ENCODE data around the gene HNRNPH2.

The HNRNPH2 gene

DNA sequence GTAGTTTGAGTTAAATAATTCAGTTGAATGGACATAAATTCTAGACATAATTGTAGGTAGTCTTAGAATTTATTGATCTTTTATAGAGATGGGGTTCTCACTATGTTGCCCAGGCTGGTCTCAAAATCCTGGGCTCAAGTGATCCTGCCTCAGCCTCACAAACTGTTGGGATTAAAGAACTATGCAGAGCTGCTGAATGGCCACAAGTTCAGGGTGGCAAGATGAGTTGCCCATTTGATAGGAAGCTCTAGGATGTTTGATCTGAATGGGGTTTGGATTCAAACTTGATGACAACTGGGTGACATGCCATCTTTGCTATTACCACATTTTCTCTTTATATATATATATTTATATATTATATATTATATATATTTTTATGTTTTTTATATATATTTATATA is 13.7 kb upstream of the HNRNPH2 start:
- no peak for DNase-seq (ENCODE audit: low read depth)
- no peak overlapping the region for H3K4me3 ChIP-seq (ENCODE audit: low read depth, low read length)
- TF ChIP-seq, protein P1, sequence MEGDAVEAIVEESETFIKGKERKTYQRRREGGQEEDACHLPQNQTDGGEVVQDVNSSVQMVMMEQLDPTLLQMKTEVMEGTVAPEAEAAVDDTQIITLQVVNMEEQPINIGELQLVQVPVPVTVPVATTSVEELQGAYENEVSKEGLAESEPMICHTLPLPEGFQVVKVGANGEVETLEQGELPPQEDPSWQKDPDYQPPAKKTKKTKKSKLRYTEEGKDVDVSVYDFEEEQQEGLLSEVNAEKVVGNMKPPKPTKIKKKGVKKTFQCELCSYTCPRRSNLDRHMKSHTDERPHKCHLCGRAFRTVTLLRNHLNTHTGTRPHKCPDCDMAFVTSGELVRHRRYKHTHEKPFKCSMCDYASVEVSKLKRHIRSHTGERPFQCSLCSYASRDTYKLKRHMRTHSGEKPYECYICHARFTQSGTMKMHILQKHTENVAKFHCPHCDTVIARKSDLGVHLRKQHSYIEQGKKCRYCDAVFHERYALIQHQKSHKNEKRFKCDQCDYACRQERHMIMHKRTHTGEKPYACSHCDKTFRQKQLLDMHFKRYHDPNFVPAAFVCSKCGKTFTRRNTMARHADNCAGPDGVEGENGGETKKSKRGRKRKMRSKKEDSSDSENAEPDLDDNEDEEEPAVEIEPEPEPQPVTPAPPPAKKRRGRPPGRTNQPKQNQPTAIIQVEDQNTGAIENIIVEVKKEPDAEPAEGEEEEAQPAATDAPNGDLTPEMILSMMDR (conservative IDR thresholded peaks at IDR 0.05; ENCODE audit: low read depth, low read length): no peak

DNA sequence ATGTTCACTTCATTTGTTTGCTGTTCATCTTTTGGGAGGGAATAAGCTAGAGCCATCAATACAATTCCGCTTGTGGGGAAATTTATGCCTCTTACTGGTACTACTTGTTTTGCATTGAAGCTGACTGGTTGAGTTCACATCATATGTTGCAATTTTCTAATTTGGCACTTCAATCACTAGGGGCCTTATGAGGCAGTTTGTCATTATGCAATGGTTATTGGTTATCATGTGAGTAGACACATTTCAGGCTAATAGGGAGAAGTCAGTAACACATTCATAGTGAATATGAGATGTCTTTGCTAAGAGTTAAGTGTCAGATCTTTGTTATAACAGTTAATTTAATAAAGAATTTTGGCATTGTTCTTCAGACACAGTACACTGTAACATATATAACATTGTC is 12.2 kb upstream of the HNRNPH2 start:
- peak; percentile 48 for DNase-seq (ENCODE audit: low read depth)
- TF ChIP-seq, protein P1 (conservative IDR thresholded peaks at IDR 0.05; ENCODE audit: low read depth, low read length): no peak
- no peak overlapping the region for H3K4me3 ChIP-seq (ENCODE audit: low read depth, low read length)

- TF ChIP-seq, protein P1 (conservative IDR thresholded peaks at IDR 0.05; ENCODE audit: low read depth, low read length): no peak
- peak; percentile 58 for DNase-seq (ENCODE audit: low read depth)
- H3K4me3 ChIP-seq (ENCODE audit: low read depth, low read length): no peak overlapping the region
Measured at GRCh38 chrX:101397779-101398178, 10.2 kb upstream of the HNRNPH2 start.

DNA sequence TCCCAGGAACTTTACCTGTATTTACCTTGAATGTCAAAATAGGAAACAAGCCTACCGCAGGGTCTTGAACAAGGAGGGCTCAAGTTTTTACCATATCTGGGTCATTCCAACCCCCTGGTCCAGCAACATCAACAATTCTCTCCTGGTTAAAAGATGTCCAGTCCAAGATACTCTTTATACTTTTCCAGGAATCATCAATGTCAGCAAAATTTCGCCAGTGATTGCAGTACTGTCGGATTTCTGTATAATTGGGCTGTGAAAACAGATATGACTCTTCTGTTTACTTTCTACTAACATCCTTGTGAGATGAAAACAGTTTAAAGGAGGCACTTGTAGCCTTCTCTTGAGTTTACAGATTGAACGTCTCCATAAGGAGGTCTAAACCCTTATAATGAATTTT is 9.3 kb upstream of the HNRNPH2 start:
- TF ChIP-seq, protein P1 (conservative IDR thresholded peaks at IDR 0.05; ENCODE audit: low read depth, low read length): no peak
- no peak overlapping the region for H3K4me3 ChIP-seq (ENCODE audit: low read depth, low read length)
- DNase-seq (ENCODE audit: low read depth): no peak

DNA sequence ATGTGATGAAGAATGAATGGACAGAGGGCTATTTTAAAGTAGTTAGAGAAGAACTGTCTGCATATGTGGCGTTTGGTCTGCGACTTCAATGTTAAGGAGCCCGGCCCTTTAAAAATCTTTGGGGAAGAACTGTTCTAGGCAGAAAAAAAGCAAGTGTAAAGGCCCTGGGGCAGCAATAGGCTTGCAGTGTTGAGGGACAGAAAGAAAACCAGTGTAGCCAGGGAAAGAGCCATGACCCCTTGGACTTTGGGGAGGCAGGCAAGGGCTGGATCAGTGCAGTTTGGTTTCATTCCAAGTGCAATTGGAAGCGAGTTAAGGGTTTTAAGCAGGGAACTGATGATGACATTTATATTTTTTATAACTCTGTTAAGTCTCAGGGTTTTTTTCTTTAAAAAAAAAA is 8.2 kb upstream of the HNRNPH2 start:
- no peak for DNase-seq (ENCODE audit: low read depth)
- no peak overlapping the region for H3K4me3 ChIP-seq (ENCODE audit: low read depth, low read length)
- TF ChIP-seq, protein P1 (conservative IDR thresholded peaks at IDR 0.05; ENCODE audit: low read depth, low read length): no peak

DNA sequence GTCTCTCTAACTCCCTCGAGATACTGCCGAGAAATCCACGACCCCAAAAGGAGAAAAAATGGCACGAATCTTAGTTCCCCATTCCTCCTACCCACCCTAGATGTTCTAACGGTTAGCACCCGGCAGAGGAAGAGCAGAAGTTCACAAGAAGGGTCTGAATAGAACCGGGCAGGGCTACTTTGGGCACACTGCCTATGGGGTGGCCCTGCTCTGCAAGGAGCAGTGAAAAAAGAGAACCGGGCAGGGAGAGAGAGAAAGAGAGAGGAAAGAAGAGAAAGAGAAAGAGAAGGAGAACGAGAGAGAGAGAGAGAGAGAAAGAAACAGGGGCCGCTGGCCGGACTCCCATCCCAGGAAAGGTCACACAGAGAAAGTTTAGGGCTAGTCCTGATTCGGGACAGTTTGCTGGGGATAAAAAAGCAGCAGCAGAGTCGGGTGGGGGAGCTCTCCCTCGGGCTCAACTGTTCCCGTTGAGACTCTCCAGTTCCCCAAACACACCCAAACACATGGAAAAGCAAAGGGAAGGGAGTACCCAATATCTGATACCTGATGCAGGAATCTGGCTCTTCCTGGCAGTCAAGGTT is 765 bp upstream of the HNRNPH2 start:
- TF ChIP-seq, protein P1 (conservative IDR thresholded peaks at IDR 0.05; ENCODE audit: low read depth, low read length): no peak
- DNase-seq (ENCODE audit: low read depth): no peak
- H3K4me3 ChIP-seq (ENCODE audit: low read depth, low read length): peak overlapping the region; percentile 80

DNA sequence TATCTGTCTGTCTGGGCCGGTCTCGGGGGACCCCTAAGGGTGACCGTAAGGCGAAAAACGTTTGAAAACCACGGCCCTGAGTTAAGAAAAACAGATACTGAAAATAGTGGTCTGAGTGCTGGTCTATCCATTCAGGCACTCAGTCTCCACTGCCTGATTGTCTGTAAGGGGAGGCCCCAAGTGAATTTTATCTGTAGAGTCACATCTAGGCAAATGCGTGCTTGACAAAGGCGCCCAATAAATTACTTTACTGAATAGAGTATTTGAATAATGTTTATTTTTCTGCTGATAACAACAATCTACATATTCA is 465 bp downstream of the HNRNPH2 start:
- TF ChIP-seq, protein P1 (conservative IDR thresholded peaks at IDR 0.05; ENCODE audit: low read depth, low read length): no peak
- DNase-seq (ENCODE audit: low read depth): no peak
- H3K4me3 ChIP-seq (ENCODE audit: low read depth, low read length): peak overlapping the region; percentile 72

All from choroid plexus epithelial cell (primary cell).